Activated CD8-positive, alpha-beta memory T cell treated with anti-CD3 and anti-CD28 coated beads for 1 hour (primary cell): Measurements from ENCODE around the gene UPP2.

ENCODE experiments used
- DNase-seq, 2 donors: peaks; one replicate each; pipeline ENCODE4 v3.0.0-alpha.2; 2020; ENCODE audit warnings: low read depth in 1 of 2; ENCODE audit errors: extremely low read depth in 1 of 2

The UPP2 gene

DNA sequence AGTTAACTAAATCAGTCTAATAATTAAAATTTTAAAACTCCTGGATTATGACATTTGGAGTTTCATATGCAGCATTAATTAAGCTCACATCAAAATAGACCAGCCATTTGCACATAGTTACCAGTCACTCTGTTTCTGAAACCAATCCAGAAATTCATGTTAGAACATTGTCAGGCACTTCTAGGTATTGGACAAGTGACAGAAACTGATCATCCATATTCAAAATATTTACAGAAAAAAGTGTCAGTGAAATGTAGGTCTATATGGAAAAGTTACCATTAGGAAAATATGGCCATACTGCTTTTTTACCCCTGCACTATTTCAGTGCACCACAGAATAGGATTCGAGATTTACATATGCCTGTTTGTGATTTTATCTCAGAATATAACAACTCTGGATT is 33.4 kb downstream of the UPP2 start:
- no peak for DNase-seq

- no peak for DNase-seq
Observed at GRCh38 chr2:158138255-158138654, 36.6 kb downstream of the UPP2 start.

DNA sequence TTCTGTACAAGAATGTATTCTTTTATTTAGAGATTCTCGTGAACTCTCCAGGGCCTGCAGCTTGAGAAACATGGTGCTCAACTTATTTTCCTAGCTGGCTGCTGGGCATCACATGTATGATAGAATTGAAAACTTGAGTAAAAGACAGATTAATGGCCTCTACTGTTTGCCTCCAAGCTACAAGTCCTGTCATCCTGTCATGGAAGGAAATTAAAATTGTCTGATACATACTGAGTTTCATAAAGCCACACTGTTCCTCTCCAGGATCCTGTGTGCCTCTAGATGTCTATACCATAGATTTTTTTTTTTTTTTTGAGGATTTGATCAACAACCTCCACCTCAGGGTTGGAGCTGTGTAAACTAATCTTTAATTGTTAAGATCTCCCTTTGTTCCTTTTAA is 38.5 kb downstream of the UPP2 start:
- no peak for DNase-seq

DNA sequence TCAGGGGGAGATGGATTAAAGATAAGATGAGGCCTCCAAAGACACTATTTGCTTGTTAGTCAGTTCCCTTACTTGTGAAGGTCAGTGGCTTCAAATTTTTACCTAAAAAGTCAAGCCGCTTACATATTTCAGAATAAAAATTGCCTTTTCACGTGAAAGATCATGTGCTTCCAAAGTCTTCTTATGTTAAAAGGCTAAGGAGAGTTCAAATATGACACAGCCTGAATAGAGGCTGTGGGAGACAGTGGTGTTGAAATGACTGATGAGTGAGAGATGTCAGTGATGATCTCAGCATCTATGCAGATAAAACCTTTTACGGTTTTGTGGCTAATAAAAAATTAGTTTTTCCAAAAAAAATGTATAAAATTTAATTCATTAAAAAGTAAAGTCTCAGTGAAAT is 40.5 kb downstream of the UPP2 start:
- DNase-seq, result no peak

- DNase-seq, result no peak
Observed at GRCh38 chr2:158142568-158143332, 41.1 kb downstream of the UPP2 start.

- DNase-seq, result no peak
Observed at GRCh38 chr2:158143703-158144360, 42.2 kb downstream of the UPP2 start.

- no peak for DNase-seq
Observed at GRCh38 chr2:158144914-158145625, 43.4 kb downstream of the UPP2 start.

GRCh38 chr2:158153270-158154015 is 51.8 kb downstream of the UPP2 start:
- no peak for DNase-seq

GRCh38 chr2:158154596-158154995 is 52.9 kb downstream of the UPP2 start:
- no peak for DNase-seq

GRCh38 chr2:158172719-158173118 is 71.0 kb downstream of the UPP2 start:
- no peak for DNase-seq

DNA sequence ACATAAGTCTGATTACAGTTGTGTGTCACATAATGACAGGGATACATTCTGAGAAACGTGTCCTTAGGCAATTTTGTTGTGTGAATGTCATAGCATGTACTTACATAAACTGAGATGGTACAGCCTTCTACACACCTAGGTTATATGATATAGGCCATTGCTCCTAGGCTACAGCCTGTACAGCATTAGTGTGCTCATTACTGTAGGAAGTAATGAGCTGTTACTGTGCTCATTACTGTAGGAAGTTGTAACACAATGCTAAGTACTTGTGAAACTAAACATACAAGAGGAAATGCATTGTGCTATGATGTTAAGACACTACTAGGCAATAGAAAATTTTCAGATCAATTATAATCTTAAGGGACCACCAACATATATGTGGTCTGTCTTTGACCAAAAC is 72.8 kb downstream of the UPP2 start:
- DNase-seq, result no peak

DNA sequence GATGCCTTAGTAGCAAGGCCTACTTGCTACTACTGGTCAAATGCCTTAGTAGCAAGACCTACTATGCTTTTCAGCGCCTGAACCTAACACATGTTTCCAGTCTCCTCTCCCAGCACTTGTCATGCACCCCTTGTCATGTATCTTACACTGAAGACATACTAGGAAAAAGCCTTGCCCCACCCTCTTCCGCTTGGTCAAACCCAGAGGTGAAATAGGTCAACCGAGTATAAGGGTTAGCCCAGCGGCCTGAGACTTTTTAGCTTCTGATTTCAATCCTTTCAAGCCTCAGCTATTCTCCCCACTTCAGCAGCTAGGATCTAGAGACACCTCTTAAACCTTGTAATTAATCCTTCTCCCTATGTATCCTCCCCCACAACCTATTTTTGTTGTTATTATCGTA is 73.3 kb downstream of the UPP2 start:
- DNase-seq, result no peak

DNA sequence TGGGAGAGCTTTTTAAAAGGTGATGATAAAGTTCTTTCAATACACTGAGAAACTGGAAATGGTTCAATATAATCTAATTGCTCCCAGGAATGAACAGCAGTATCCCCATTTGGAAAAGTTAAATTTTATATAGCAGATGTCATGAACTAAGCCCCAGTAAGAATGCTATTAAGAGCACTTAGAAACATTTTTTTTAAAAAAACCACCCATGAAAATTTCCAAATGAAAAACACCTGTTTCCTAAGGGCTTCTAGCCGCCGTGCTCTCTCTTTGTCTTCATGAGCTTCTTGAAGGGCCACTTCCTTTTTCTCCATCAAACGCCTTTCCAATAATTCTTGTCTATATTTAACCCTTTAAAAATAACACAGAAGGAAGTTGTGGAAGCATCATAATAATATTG is 77.0 kb downstream of the UPP2 start:
- no peak for DNase-seq

- DNase-seq, result no peak
Observed at GRCh38 chr2:158179660-158180059, 78.0 kb downstream of the UPP2 start.

DNA sequence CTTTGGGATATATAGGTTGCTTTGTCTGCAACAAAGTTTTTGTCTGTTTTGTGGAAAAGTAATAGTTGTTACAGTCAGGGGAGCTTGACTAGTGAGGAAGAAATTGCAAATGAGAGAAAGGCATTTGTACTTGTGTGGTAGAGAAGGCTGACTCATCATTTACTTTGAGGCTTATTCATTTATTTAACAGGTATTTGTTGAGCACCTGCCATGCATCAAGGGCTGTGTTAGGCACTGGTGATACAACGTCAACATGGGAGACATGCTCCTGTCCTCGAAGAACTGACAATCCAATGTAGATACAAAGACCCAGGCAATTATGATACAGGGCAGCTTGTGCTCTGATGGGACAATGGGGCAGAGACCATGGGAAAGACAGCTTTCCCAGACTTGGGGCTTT is 79.5 kb downstream of the UPP2 start:
- no peak for DNase-seq

DNA sequence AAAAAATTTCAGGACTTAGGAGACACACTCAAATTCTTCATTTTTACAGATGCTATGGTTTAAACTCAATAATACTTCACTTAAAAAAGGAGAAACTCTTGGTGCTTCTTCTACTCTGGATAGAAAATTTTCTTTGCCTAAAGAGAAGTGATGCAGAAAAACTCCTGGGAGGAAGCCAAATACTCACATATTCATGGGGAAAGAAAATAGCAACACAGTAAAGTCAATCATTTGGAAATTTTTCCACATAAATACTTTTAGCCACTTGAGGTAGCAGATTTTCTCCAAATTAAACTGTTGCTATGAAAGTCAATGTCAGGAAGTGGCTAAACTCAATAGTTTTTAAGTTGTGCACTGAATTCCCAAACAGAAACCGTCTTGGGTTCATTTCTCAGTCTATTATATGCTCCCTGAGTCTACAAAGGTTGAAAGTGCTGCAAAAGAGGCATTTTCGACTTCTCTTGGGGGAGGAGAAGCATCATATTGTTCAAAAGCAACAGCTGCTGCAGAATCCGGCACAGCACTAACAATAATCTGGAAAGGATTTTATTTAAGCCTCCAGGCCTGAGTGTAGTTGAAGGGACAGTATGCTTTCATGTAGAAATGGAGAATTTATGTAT is 81.1 kb downstream of the UPP2 start:
- no peak for DNase-seq

- DNase-seq, result no peak
Observed at GRCh38 chr2:158184001-158184400, 82.3 kb downstream of the UPP2 start.

GRCh38 chr2:158184556-158185343 is 83.1 kb downstream of the UPP2 start:
- DNase-seq, result no peak
